ENCODE results near the gene IGSF21. TPM values are rescaled to one million over a fixed set of nuclear protein-coding genes. Genes with fewer than 3 reads are reported as not detected.

The IGSF21 gene
- total and polyA plus RNA-seq, 2 of the 4 experiments (the other 2 are of a cell fraction), result not detected

GRCh38 chr1:18201997-18202719 lies 94.6 kb downstream of the IGSF21 start:
- no peaks in the 10 kb centered on the region for H3K27me3 ChIP-seq (ENCODE audit: control insufficient read depth, insufficient read depth, low read length)
- WGBS, 2 experiments (ENCODE audit: extremely low coverage in 2 of 2, insufficient read length in 1 of 2), result 20% methylated on average over 1 of the region's 4 CpGs; no CpG with 5 or more reads in 1 of the 2 experiments
- H3K9me1 ChIP-seq (ENCODE audit: insufficient read depth, low read length), result no peaks in the 10 kb centered on the region
- no peak overlapping the region for H3K18ac ChIP-seq (ENCODE audit: low read depth, low read length)
- ATAC-seq (ENCODE audit: low read depth) (no peak), DNase-seq (no peak)
- no peak overlapping the region for H3K23ac ChIP-seq (ENCODE audit: low read depth, low read length)
- H2AK9ac ChIP-seq (replicated peaks; ENCODE audit: low read depth, low read length, poor library complexity), result no peak overlapping the region
- H4K91ac ChIP-seq (ENCODE audit: insufficient read depth, low read depth, low read length), result no peak overlapping the region
- no peak overlapping the region for H4K5ac ChIP-seq (ENCODE audit: low read depth, low read length)
- H3K27ac ChIP-seq (ENCODE audit: insufficient read depth, low read length), result no peak overlapping the region
- H3K9me3 ChIP-seq (ENCODE audit: control insufficient read depth, insufficient read depth, low read length), result no peaks in the 10 kb centered on the region
- no peaks in the 10 kb centered on the region for H4K20me1 ChIP-seq (ENCODE audit: insufficient read depth, low read length)
- no peak overlapping the region for H2BK120ac ChIP-seq (ENCODE audit: low read depth, low read length)
- no peak overlapping the region for H4K8ac ChIP-seq (ENCODE audit: low read depth in 2 of 2, low read length in 2 of 2)
- H2BK15ac ChIP-seq (ENCODE audit: low read depth, low read length), result no peak overlapping the region
- no peak overlapping the region for H2BK5ac ChIP-seq (ENCODE audit: low read depth, low read length, poor library complexity, severe bottlenecking)
- in situ Hi-C loops (cut with MboI; ENCODE audit: low sequenced_read_pairs) (no loop called here), dilution Hi-C loops (cut with HindIII; ENCODE audit: low sequenced_read_pairs, unreplicated experiment) (no loop called here), intact Hi-C loops (cut with micrococcal nuclease) (no loop called here)
- H2AFZ ChIP-seq (replicated peaks; ENCODE audit: low read length, poor library complexity), result no peak overlapping the region
- H3K4me3 ChIP-seq (ENCODE audit: insufficient read depth, low read depth, low read length), result no peak overlapping the region
- no TSS peak for BruUV-seq (replicated peaks)
- CTCF ChIA-PET, result no interaction called here
- H3K36me3 ChIP-seq (ENCODE audit: control insufficient read depth, insufficient read depth, low read length), result no peaks in the 10 kb centered on the region
- H3K56ac ChIP-seq (ENCODE audit: extremely low read depth, insufficient read depth, low read length), result no peak overlapping the region
- H3K14ac ChIP-seq (replicated peaks; ENCODE audit: low read depth, low read length), result no peak overlapping the region
- no peak overlapping the region for H2BK20ac ChIP-seq (ENCODE audit: low read depth, low read length)
- no peak overlapping the region for H3K4me2 ChIP-seq (ENCODE audit: low read depth, low read length)
- H3K79me1 ChIP-seq (ENCODE audit: low read depth in 1 of 2, low read length in 2 of 2), result no peaks in the 10 kb centered on the region
- no peaks in the 10 kb centered on the region for H3K4me1 ChIP-seq (ENCODE audit: control insufficient read depth, insufficient read depth, low read length)
- no peak overlapping the region for H3K9ac ChIP-seq (ENCODE audit: low read depth, low read length)
- no peak overlapping the region for H3K4ac ChIP-seq (ENCODE audit: low read depth, low read length)
- TF ChIP-seq POLR2A (IDR thresholded peaks at IDR 0.05; ENCODE audit: low read depth, low read length) (no peak), BHLHE40 (IDR thresholded peaks at IDR 0.05; ENCODE audit: low read depth, low read length) (no peak), FOS (IDR thresholded peaks at IDR 0.05; ENCODE audit: low read depth, low read length) (no peak), NFE2L2 (IDR thresholded peaks at IDR 0.05; ENCODE audit: low read depth, low read length) (no peak), MAFK (IDR thresholded peaks at IDR 0.05; ENCODE audit: low read depth, low read length) (no peak), RCOR1 (IDR thresholded peaks at IDR 0.05; ENCODE audit: insufficient replicate concordance, low read length) (no peak), RAD21 (IDR thresholded peaks at IDR 0.05; ENCODE audit: low read length) (no peak), USF2 (IDR thresholded peaks at IDR 0.05; ENCODE audit: low read depth, low read length) (no peak), SMC3 (IDR thresholded peaks at IDR 0.05; ENCODE audit: low read depth, low read length) (no peak), MXI1 (IDR thresholded peaks at IDR 0.05; ENCODE audit: borderline replicate concordance, low read depth, low read length) (no peak), MAZ (IDR thresholded peaks at IDR 0.05; ENCODE audit: borderline replicate concordance, low read depth, low read length) (no peak), RFX5 (IDR thresholded peaks at IDR 0.05; ENCODE audit: low read depth, low read length) (no peak), CEBPB (IDR thresholded peaks at IDR 0.05; ENCODE audit: low read depth, low read length) (no peak), CHD1 (IDR thresholded peaks at IDR 0.05; ENCODE audit: low read depth, low read length) (no peak)
- TF ChIP-seq, protein P1, sequence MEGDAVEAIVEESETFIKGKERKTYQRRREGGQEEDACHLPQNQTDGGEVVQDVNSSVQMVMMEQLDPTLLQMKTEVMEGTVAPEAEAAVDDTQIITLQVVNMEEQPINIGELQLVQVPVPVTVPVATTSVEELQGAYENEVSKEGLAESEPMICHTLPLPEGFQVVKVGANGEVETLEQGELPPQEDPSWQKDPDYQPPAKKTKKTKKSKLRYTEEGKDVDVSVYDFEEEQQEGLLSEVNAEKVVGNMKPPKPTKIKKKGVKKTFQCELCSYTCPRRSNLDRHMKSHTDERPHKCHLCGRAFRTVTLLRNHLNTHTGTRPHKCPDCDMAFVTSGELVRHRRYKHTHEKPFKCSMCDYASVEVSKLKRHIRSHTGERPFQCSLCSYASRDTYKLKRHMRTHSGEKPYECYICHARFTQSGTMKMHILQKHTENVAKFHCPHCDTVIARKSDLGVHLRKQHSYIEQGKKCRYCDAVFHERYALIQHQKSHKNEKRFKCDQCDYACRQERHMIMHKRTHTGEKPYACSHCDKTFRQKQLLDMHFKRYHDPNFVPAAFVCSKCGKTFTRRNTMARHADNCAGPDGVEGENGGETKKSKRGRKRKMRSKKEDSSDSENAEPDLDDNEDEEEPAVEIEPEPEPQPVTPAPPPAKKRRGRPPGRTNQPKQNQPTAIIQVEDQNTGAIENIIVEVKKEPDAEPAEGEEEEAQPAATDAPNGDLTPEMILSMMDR (conservative IDR thresholded peaks at IDR 0.05; ENCODE audit: low read depth, low read length), result no peak
- TF ChIP-seq, protein P2, sequence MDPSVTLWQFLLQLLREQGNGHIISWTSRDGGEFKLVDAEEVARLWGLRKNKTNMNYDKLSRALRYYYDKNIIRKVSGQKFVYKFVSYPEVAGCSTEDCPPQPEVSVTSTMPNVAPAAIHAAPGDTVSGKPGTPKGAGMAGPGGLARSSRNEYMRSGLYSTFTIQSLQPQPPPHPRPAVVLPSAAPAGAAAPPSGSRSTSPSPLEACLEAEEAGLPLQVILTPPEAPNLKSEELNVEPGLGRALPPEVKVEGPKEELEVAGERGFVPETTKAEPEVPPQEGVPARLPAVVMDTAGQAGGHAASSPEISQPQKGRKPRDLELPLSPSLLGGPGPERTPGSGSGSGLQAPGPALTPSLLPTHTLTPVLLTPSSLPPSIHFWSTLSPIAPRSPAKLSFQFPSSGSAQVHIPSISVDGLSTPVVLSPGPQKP (IDR thresholded peaks at IDR 0.05; ENCODE audit: borderline replicate concordance, low read depth, low read length), result no peak
- POLR2A ChIA-PET (ENCODE audit: unreplicated experiment), result no interaction called here
- H2AK5ac ChIP-seq (ENCODE audit: low read depth, low read length), result no peak overlapping the region

Measured in IMR-90 (cell line).